Measurements from ENCODE around the gene TCF4. TPM values are rescaled to one million over a fixed set of nuclear protein-coding genes. Genes with fewer than 3 reads are reported as not detected.

The TCF4 gene
- total RNA-seq, 2 donors from 2014 or later = 0.79 to 1.3 TPM

DNA sequence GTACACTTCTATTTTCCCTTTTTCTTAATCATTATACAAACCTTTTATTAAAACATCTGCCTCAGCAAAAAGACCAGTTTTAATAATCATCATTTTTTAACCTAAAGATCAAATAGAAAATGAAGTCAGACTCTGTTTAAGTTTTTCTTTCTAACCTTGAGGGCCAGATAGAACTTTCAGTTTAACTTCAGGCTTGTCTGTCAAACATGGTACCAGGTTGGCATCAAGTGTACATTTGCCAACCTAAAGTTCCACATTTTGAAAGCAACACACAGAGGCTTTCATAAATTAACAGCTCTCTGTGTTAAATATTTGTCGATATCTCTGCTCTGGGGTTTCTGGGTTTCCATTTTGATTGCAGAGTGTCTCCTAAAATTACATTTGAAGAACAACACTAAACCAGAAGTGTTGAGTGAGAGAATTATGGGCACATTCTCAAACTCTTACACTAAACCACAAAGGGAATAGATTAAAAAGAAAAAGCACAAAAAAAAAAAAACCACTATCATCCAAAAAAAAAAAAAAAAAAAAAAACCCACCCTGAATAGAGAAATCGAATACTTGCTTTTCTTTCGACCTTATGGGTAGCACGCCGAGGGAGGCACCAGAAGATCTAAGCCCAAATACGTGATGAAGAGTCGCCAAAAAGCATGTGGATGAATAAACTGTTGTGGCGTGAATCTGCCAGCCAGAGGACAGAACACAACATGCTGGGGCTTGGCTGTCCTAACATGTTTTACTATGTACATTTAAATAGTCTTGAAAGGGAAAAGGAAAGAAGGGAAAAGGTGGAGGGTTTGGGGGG, 166.2 kb downstream of the TCF4 start:
- H3K36me3 Mint-ChIP-seq (ENCODE audit: low read depth) = no peaks in the 10 kb centered on the region
- no peak overlapping the region for H3K4me3 Mint-ChIP-seq

DNA sequence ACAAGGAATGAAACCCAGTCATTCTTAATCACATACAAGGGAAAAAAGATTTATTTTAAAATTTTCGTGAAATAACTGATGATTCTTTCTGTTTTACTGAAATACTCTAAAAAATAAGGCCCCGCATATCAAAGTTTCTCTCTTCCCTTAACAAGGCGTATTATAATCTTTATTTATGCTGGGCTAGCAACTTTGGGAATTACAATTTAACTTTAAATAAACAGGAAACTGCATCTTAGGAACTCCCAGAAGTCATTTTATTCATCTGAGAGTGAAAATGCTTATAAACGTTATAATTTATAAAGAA, 166.7 kb downstream of the TCF4 start:
- Mint-ChIP-seq H3K27me3 (peaks cover 11% of the 10 kb centered on the region), H3K4me3 (no peak overlapping the region), H3K36me3 (ENCODE audit: low read depth) (no peaks in the 10 kb centered on the region), H3K27ac (no peak overlapping the region), H3K9me3 (no peaks in the 10 kb centered on the region), H3K4me1 (no peaks in the 10 kb centered on the region)
- ATAC-seq (replicated peaks) = no peak

More for the DNA sequence above, 166.2 kb downstream of the TCF4 start:
- Mint-ChIP-seq H3K4me1 (no peaks in the 10 kb centered on the region), H3K27me3 (peaks cover 11% of the 10 kb centered on the region), H3K9me3 (no peaks in the 10 kb centered on the region), H3K27ac (no peak overlapping the region)
- no peak for ATAC-seq (replicated peaks)

DNA sequence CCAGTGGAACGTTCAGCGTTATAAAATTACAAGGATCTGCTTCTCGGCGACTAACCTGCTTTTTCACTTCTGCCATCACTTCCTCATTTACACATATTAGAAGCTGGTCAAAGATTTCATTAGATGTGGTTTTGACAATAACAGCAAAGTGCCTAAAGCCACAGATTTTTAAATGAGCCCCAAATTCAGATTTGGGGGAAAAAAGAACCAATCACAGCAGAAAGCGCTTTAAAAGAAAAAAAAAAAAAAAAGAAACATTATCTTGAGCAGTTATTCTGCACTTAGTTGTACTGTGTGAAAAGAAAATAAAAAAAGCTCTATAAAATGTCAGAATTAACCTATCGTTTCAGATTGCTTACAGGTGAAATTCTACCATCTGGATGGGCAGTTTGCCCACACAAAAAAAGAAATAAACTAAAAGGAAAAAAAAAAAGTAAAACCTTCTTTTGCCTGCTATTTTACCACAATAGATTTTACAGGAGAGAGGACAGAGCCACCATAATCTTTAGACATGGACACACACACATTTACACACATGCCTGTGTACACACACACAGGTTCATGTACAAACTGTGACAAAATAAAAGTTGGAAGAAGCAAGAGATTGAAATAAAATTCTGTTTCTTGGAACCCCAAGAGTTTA, 167.2 kb downstream of the TCF4 start:
- Mint-ChIP-seq H3K27me3 (peaks cover 11% of the 10 kb centered on the region), H3K27ac (no peak overlapping the region), H3K36me3 (ENCODE audit: low read depth) (no peaks in the 10 kb centered on the region), H3K4me3 (no peak overlapping the region), H3K4me1 (no peaks in the 10 kb centered on the region), H3K9me3 (no peaks in the 10 kb centered on the region)
- no peak for ATAC-seq (replicated peaks)

- no peak for ATAC-seq (replicated peaks)
- Mint-ChIP-seq H3K4me3 (no peak overlapping the region), H3K27me3 (peaks cover 11% of the 10 kb centered on the region), H3K9me3 (no peaks in the 10 kb centered on the region), H3K27ac (no peak overlapping the region), H3K4me1 (no peaks in the 10 kb centered on the region), H3K36me3 (ENCODE audit: low read depth) (no peaks in the 10 kb centered on the region)
These were observed 167.9 kb downstream of the TCF4 start for GRCh38 chr18:55419947-55420664.

- Mint-ChIP-seq H3K27me3 (peaks cover 11% of the 10 kb centered on the region), H3K36me3 (ENCODE audit: low read depth) (no peaks in the 10 kb centered on the region), H3K4me1 (no peaks in the 10 kb centered on the region), H3K9me3 (no peaks in the 10 kb centered on the region), H3K4me3 (no peak overlapping the region), H3K27ac (no peak overlapping the region)
- no peak for ATAC-seq (replicated peaks)
These were observed 168.7 kb downstream of the TCF4 start for GRCh38 chr18:55419132-55419946.

DNA sequence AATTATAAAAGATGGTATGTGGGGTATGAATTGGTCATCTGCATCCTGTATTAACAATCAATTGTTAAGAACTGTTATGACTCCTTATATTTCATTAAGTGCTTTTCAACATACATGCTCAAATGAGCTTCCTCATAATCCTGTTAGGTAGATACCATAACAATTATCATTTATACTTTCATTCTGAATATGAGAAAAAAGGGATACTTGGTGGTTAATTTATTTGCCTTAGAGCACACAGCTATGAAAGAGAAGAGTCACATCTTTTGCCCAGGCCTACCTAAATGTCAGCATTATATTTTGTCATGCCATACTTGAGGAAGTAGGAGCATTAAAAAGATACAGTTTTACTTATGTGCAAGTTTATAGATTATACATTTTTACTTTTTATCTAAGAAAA, 169.6 kb downstream of the TCF4 start:
- H3K4me3 Mint-ChIP-seq = no peak overlapping the region
- H3K36me3 Mint-ChIP-seq (ENCODE audit: low read depth) = no peaks in the 10 kb centered on the region
- no peaks in the 10 kb centered on the region for H3K9me3 Mint-ChIP-seq
- H3K4me1 Mint-ChIP-seq = no peaks in the 10 kb centered on the region
- peaks cover 11% of the 10 kb centered on the region for H3K27me3 Mint-ChIP-seq
- no peak overlapping the region for H3K27ac Mint-ChIP-seq
- no peak for ATAC-seq (replicated peaks)

- Mint-ChIP-seq H3K9me3 (no peaks in the 10 kb centered on the region), H3K27me3 (peaks cover 5% of the 10 kb centered on the region), H3K36me3 (ENCODE audit: low read depth) (no peaks in the 10 kb centered on the region), H3K27ac (no peak overlapping the region), H3K4me1 (no peaks in the 10 kb centered on the region), H3K4me3 (no peak overlapping the region)
- no peak for ATAC-seq (replicated peaks)
These were observed 171.2 kb downstream of the TCF4 start for GRCh38 chr18:55416791-55417190.

DNA sequence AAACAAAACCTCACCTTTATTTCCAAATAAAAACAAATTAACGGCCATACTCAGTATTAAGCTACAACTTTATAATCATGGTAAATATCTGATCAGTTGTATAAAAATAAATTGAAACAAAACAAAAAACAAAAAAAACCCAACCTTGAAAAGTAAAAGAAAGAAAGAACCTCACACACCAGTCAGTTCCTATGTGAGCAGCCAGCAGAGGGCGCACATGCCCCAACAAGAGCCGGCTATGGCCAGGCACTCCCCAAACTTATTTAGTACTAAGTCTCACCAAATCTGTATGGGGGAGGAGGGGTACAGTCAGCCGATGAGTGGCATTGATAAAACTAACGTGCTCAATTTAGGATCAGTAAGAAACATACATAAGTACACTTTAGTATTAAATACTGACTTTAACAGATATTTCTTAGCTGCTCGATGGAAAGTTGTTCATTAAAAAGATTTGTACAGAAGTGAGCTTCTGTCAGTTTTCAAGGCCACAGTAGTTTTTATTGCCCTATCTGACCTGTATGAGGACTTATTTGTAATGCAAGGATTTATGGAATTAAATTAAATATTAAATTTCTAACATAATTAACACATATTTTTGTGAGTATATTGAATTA, 172.6 kb downstream of the TCF4 start:
- H3K27me3 Mint-ChIP-seq = no peaks in the 10 kb centered on the region
- H3K4me1 Mint-ChIP-seq = no peaks in the 10 kb centered on the region
- no peaks in the 10 kb centered on the region for H3K36me3 Mint-ChIP-seq (ENCODE audit: low read depth)
- H3K9me3 Mint-ChIP-seq = no peaks in the 10 kb centered on the region
- H3K27ac Mint-ChIP-seq = no peak overlapping the region
- H3K4me3 Mint-ChIP-seq = no peak overlapping the region
- peak; percentile 71 for ATAC-seq (replicated peaks)

DNA sequence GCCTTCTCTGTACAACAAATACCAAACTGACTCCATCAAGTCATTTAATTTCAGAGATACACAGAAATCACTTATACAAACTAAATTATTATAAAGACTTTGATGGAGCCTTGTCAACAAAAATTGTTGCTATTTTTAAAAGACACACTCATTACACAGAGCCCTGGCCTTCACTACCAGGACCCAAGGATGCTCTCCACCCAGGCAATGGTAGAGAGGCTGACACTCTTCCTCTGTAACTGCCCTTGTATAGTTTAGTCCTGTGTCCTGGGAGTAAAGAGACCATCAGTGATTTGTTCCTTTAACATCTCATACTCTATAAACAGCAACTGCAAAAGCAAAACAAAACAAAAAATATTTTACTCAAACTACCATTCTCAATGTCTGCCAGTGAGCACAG, 173.5 kb downstream of the TCF4 start:
- no peak for ATAC-seq (replicated peaks)
- Mint-ChIP-seq H3K36me3 (ENCODE audit: low read depth) (no peaks in the 10 kb centered on the region), H3K27ac (no peak overlapping the region), H3K9me3 (no peaks in the 10 kb centered on the region), H3K4me1 (no peaks in the 10 kb centered on the region), H3K27me3 (no peaks in the 10 kb centered on the region), H3K4me3 (no peak overlapping the region)

DNA sequence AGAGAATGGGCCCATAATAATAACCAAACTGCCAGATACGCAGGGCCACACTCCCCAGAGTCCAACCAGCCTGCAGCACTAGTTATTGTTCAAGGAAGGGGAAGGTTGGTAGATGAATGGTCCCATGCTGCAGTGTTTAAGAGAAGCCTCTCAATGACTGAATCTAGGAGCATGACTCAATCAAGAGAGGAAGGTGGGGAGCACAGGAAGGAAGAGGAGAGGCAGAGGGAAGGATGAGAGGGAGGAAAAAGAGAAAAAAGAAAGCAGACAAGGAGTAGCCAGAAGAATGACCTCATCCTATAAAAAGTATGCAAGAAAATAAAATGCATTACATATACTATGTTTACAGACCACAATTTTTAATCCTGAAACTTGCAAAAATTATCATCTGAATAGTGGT, 174.5 kb downstream of the TCF4 start:
- H3K9me3 Mint-ChIP-seq = no peaks in the 10 kb centered on the region
- H3K4me1 Mint-ChIP-seq = no peaks in the 10 kb centered on the region
- no peak overlapping the region for H3K4me3 Mint-ChIP-seq
- no peak overlapping the region for H3K27ac Mint-ChIP-seq
- ATAC-seq (replicated peaks) = no peak
- H3K36me3 Mint-ChIP-seq (ENCODE audit: low read depth) = no peaks in the 10 kb centered on the region
- no peaks in the 10 kb centered on the region for H3K27me3 Mint-ChIP-seq

- Mint-ChIP-seq H3K4me3 (no peak overlapping the region), H3K27ac (no peak overlapping the region), H3K27me3 (peaks cover 3% of the 10 kb centered on the region), H3K36me3 (ENCODE audit: low read depth) (no peaks in the 10 kb centered on the region), H3K4me1 (no peaks in the 10 kb centered on the region), H3K9me3 (no peaks in the 10 kb centered on the region)
- no peak for ATAC-seq (replicated peaks)
These were observed 180.0 kb downstream of the TCF4 start for GRCh38 chr18:55407774-55408535.

DNA sequence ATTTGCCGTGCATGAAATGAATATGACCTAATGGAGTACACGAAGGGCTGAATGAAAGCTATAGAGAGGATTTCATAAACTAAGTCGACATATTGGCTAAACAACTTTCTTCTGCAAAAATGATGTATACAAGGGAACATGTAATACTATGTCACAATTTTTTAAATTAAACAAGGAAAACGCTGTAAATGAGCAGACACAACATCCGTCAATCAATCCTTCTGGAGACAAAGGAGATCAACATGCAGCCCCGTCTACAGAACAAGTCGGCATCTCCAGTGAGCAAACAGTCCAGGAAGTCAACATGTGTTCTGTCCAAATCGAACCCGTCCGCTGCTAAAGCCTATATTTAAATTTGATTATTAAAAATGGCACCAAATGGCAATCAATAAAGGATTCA, 180.8 kb downstream of the TCF4 start:
- no peaks in the 10 kb centered on the region for H3K9me3 Mint-ChIP-seq
- H3K27me3 Mint-ChIP-seq = peaks cover 3% of the 10 kb centered on the region
- no peak overlapping the region for H3K4me3 Mint-ChIP-seq
- ATAC-seq (replicated peaks) = no peak
- H3K36me3 Mint-ChIP-seq (ENCODE audit: low read depth) = no peaks in the 10 kb centered on the region
- H3K4me1 Mint-ChIP-seq = no peaks in the 10 kb centered on the region
- H3K27ac Mint-ChIP-seq = no peak overlapping the region

- H3K36me3 Mint-ChIP-seq (ENCODE audit: low read depth) = no peaks in the 10 kb centered on the region
- H3K27me3 Mint-ChIP-seq = peaks cover 3% of the 10 kb centered on the region
- H3K9me3 Mint-ChIP-seq = no peaks in the 10 kb centered on the region
- H3K4me1 Mint-ChIP-seq = no peaks in the 10 kb centered on the region
- no peak overlapping the region for H3K27ac Mint-ChIP-seq
- no peak for ATAC-seq (replicated peaks)
- H3K4me3 Mint-ChIP-seq = no peak overlapping the region
These were observed 181.5 kb downstream of the TCF4 start for GRCh38 chr18:55406451-55406991.

Measured in activated T-helper 17 cell treated with anti-CD3 and anti-CD28 coated beads, Interleukin-2, amount 50 U/mL, for 72 hours (primary cell).